ENCODE measurements around the gene PEX5L.

PEX5L gene

GRCh38 chr3:179772297-179772696 is 264.4 kb downstream of the PEX5L start:
- no peak for DNase-seq (ENCODE audit: low spot score)

- no peak for DNase-seq (ENCODE audit: low spot score)
Measured at GRCh38 chr3:179771797-179772196, 264.9 kb downstream of the PEX5L start.

- no peak for DNase-seq (ENCODE audit: low spot score)
Measured at GRCh38 chr3:179769411-179770247, 267.1 kb downstream of the PEX5L start.

DNA sequence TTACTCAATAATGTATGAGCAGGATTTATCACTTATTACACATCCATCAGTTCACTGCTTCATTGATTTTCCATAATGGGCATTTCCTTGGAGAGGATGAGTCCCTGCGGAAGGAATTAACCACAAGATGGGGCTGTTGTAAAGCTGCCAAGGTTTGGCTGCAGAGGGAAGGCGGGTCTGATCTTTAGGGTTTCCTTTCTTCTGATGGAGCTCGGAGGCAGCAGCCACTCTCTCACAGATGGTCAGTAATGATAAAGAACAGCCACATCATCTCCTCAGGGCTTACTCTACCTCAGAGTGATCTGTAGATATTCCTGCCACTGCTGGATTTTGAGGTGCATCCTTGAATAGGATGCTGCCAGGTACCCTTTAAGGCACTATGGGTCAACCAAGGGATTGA is 268.7 kb downstream of the PEX5L start:
- peak; percentile 47 for DNase-seq (ENCODE audit: low spot score)

DNA sequence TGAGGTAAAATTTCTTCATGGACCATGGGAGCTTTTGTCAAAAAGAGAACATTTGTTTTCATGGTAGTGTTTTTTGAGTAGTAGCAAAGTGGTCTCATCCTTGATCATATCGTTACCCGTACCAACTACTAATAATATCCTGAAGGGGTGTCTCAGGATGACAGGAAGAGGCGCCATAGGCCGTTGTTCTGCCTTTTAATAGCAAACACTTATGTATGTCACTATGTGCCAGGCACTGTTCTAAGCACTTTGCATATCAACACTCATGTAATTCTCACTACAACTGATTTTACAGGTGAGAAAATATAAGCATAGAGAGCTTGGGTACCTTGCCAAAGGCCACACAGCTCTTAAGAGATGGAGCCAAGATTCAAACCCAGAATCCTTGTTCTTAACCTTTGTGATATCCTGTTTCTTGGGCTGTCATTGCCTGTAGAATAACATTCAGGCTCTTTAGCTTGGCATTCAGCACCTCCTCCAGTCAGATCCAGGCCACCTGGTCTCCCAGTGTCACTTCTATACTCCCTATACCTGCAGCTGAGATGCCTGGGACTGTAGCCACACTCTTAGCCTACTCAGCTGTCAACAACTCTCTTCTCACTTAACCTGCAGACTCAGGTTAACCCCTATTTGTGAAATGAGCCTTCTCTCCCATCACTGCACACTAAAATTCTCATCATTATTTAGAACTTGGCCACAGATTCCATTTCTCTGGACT is 270.2 kb downstream of the PEX5L start:
- DNase-seq (ENCODE audit: low spot score) = no peak

DNA sequence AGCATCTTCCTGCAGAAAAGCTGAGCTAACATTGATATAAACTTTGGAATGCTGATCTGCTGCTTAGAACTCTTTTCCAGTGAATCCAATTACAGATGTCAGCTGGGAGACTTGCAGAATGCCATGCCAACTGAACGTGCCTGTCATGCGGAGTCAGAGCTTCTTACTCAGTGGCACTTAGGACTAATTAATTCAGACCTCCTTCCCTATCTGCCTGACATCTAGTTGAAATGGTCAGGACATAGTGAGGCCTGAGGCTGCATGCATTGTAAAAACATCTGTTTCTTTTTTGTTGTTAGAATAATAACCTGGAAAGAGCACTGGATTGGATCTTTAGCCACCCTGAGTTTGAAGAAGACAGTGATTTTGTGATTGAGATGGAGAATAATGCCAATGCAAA is 271.3 kb downstream of the PEX5L start:
- no peak for DNase-seq (ENCODE audit: low spot score)

- DNase-seq (ENCODE audit: low spot score) = no peak
Measured at GRCh38 chr3:179760944-179761343, 275.8 kb downstream of the PEX5L start.

- DNase-seq (ENCODE audit: low spot score) = no peak
Measured at GRCh38 chr3:179750720-179751328, 285.9 kb downstream of the PEX5L start.

GRCh38 chr3:179745716-179746115 is 291.0 kb downstream of the PEX5L start:
- DNase-seq (ENCODE audit: low spot score) = no peak

- DNase-seq (ENCODE audit: low spot score) = no peak
Measured at GRCh38 chr3:179745079-179745478, 291.7 kb downstream of the PEX5L start.
